Measurements from ENCODE around the gene FAM171A1.

DNA sequence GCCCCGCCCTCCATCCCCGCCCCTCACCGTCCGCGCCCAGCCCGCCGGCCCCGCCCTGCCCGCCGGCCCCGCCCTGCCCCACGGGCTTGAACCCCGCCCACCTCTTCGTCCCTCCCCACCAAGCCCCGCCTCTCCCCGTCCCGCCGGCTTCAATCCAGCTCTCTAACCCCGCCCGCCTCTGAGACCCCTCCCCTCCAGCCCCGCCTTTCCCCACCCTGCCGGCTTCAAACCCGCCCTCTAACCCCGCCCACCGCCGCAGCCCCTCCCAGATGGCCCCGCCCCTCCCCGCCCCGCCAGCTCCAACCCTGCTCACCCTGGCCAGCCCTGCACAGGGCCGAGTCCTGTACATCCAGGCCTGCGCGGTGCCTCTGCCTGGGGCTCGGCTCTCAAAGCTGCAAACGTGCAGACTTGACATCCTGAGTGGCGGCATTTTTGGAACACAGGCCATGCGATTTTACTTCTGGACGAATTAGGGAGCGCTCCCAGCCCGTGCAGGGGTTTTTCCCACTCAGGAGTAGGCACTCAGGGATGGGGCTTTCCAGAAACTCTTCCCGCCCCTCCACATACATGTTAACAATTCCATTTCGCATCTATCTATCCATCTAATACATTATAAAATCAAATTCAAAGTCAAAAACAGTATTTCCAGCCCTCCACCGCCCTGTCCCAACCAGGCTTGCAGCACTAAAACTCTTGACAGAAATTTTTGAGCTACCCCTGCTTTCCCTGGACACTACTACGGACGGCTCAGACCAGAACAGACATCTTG, 202.1 kb downstream of the FAM171A1 start:
- TF ChIP-seq POLR2A (IDR thresholded peaks at IDR 0.05; ENCODE audit: low read depth, low read length) (no peak), POLR2AphosphoS5 (IDR thresholded peaks at IDR 0.05; ENCODE audit: low read depth, low read length) (no peak)

Data from GM12892 (cell line).